Neuron (in vitro differentiated cells): Measurements from ENCODE around the gene TRPM2.
"Not testable (repeated sequence)": the region's sequence is repeated elsewhere in the genome, so short reads cannot be mapped to it uniquely, and the experiment has no call there.

Source experiments
- H2AFZ ChIP-seq: one replicate; pipeline ENCODE4 v1.6.1; 2013; ENCODE audit warnings: low read depth, mild to moderate bottlenecking, inconsistent platforms, low read length, moderate library complexity
- H3K27me3 ChIP-seq: one replicate; pipeline ENCODE4 v1.6.1; 2013; ENCODE audit warnings: low read length; ENCODE audit not compliant: insufficient read depth
- H3K36me3 ChIP-seq: one replicate; pipeline ENCODE4 v1.6.1; 2013; ENCODE audit warnings: low read length; ENCODE audit not compliant: insufficient read depth
- H3K4me1 ChIP-seq: one replicate; pipeline ENCODE4 v1.6.1; 2013; ENCODE audit warnings: low read length; ENCODE audit not compliant: insufficient read depth
- H3K4me3 ChIP-seq: 2 replicates; pipeline ENCODE4 v1.5.1; 2013; ENCODE audit warnings: mild to moderate bottlenecking, low read length, moderate library complexity
- H3K9me3 ChIP-seq: one replicate; pipeline ENCODE4 v1.6.1; 2013; ENCODE audit warnings: low read length

Gene TRPM2

DNA sequence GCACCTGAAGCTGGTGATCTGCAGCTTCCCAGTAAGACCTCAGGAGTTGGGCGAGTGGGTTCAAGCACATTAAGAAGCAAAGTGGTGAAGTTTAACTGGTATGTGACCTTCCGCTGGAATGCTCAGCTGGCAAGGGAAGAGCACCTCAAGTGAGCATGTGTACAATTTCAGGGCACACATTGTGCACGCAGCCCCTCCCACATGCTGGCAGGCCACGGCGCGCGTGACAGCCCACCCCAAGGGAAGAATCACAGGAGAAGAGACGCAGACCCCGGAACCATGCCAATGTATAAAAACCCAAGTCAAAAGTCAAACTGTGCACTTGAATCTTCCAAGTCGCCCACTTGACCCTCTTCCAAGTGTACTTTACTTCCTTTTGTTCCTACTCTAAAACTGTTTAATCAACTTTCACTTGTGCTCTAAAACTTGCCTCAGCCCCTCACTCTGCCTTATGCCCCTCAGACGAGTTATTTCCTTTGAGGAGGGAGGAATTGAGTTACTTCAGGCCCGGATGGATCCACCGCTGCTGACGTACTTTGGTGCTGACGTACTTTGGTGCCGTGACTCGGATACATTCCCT, 121.9 kb downstream of the TRPM2 start:
- Histone ChIP-seq H2AFZ (no peak overlapping the region), H3K9me3 (no peaks in the 10 kb centered on the region), H3K4me1 (no peaks in the 10 kb centered on the region), H3K4me3 (no peak overlapping the region), H3K36me3 (no peaks in the 10 kb centered on the region), H3K27me3 (no peaks in the 10 kb centered on the region)

DNA sequence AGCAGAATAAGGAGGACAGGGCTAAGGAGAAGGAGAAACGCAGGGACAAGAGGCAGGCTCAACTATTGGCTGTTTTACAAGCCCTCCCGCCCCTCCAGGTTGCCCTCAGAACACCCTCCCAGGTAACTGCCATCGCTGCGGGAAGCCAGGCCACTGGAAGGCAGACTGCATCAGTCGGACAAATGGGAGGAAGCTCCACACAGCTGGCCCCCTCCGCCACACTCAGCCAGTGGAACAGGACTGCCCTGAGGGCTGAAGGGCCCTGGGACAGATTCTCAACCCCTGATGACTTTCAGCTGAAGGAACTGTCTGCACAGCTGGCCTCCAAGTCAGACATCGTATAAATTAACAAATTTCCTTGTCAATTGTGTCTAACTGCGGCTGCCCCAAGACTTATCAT, 123.7 kb downstream of the TRPM2 start:
- H3K4me1 ChIP-seq = no peaks in the 10 kb centered on the region
- no peaks in the 10 kb centered on the region for H3K27me3 ChIP-seq
- H3K36me3 ChIP-seq = no peaks in the 10 kb centered on the region
- no peaks in the 10 kb centered on the region for H3K9me3 ChIP-seq
- no peak overlapping the region for H2AFZ ChIP-seq
- no peak overlapping the region for H3K4me3 ChIP-seq

DNA sequence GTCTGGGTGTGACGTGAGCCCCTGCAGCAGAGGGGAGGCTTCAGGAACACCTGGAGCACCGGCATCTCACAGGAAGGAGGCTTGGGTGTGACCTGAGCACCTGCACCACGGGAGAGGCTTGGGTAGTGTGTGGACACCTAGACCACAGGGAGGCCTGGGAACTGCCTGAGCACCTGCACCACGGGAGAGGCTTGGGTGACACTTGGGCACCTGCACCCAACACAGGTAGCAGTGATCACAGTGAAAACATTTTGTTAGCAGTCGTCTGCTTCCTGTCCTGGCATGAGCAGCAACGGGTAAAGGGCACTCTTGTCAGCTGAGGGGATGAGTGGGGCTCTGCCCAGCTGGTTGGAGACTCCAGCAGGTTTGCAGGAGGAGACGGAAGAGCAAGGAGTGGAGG, 124.3 kb downstream of the TRPM2 start:
- H3K4me1 ChIP-seq = no peaks in the 10 kb centered on the region
- H3K4me3 ChIP-seq = no peak overlapping the region
- no peaks in the 10 kb centered on the region for H3K9me3 ChIP-seq
- no peaks in the 10 kb centered on the region for H3K27me3 ChIP-seq
- no peak overlapping the region for H2AFZ ChIP-seq
- H3K36me3 ChIP-seq = no peaks in the 10 kb centered on the region

DNA sequence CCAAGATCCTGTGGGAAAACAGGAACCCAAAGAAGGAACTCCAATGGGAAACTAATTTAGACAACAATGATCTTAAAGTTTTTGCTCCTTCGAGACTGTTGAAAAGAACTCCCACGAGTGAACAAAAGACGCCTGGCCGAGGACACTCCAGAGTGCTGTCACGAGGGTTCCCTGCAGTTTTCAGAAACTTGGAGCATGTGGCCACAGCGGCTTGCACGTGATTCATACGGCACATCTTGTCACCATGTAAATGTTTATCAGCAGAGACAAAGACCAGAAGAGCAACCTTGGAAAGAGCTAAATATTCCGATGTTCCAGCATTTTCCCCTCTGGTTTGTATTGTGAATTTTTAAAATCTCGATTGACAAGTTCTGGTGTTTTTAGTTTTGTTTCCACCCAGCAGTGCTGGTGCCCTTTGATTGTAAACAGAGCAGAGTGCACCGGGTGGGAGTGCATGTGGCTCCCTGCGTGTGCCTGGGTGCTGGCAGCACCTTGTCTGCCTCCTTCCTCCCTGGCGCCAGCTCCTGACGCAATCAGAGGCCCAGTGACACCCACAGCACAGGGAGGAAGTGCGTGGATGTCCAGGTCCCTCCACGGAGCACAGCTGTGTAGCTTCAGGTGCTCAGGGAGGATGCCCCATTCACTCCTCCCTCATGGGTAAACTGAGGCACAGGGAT, 124.8 kb downstream of the TRPM2 start:
- no peaks in the 10 kb centered on the region for H3K36me3 ChIP-seq
- no peaks in the 10 kb centered on the region for H3K9me3 ChIP-seq
- H2AFZ ChIP-seq = no peak overlapping the region
- H3K4me3 ChIP-seq = no peak overlapping the region
- H3K4me1 ChIP-seq = no peaks in the 10 kb centered on the region
- no peaks in the 10 kb centered on the region for H3K27me3 ChIP-seq

DNA sequence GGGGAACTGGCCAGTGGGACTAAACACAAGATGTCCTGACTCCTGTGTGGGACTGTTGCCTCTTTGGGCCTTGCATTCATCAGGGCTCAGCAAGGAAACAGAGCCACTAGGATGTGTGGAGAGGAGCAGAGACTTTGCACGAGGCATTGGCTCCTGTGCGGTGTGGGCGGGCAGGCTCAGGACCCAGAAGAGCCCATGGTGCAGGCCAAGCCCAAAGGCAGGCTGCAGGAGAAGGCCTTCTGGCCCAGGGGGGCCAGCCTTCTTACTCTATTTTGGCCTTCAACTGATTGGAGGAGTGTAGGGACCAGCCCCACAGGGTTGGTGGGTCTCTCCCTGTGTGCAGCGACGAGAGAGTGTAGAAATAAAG, 125.4 kb downstream of the TRPM2 start:
- no peaks in the 10 kb centered on the region for H3K9me3 ChIP-seq
- no peak overlapping the region for H2AFZ ChIP-seq
- H3K36me3 ChIP-seq = no peaks in the 10 kb centered on the region
- no peak overlapping the region for H3K4me3 ChIP-seq
- no peaks in the 10 kb centered on the region for H3K4me1 ChIP-seq
- no peaks in the 10 kb centered on the region for H3K27me3 ChIP-seq

DNA sequence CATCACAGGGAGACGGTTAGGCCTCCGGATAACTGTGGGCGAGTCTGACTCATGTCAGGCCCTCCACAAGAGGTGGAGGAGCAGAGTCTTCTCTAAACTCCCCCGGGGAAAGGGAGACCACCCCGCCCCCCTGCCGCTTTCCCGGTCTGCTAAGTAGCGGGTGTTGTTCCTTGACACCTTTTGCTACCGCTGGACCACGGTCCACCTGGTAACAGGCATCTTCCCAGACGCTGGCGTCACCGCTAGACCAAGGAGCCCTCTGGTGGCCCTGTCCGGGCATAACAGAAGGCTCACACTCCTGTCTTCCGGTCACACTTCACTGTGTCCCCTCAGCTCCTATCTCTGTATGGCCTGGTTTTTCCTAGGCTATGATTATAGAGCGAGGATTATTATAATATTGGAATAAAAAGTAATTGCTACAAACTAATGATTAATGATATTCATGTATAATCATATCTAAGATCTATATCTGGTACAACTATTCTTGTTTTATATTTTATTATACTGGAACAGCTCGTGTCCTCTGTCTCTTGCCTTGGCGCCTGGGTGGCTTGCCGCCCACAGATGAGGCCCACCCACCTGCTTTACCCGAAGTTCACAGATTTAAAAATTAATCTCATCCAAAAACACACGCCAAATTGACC, 126.3 kb downstream of the TRPM2 start:
- H3K27me3 ChIP-seq, H3K4me3 ChIP-seq, H3K9me3 ChIP-seq, H3K4me1 ChIP-seq, H2AFZ ChIP-seq, H3K36me3 ChIP-seq: not testable (repeated sequence)

DNA sequence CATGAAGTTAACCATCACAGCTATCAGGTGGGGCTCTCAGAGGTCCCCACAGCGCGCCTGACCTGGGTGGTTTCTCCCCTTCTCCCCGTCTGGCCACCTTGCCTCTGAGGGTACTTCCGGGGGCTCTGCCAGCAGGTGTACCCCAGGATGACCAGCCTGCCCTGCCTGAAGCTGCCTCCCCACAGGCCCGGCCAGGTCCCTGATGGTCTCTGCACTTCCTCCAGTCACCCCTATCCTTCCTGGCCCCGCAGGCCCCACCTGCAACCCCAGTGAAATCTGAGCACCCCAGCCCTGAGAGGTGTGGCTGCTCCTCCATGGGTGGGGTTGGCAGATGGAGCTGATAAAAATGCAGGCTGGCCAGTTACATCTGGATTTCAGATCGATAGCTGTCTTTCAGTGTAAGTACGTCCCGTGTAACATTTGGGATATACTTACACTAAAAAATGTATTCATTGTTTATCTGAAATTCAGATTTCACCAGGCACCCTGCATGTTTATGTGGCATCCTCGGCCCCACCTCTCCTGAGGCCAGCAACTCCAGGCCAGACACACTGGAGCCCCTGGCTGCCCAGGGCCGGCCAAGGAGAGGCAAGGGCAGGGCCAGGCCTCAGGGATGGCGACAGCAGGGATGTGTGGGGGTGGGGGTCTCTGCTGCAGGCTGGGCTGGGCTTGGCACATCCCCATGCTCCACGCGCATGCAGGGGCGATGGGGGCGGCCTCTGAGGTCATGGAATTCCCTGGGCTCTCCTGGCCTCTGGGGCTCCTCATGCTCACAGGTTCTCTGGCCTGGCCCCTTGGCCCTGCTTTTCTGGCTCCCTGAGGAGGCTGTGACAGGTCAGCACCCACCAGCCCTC, 127.0 kb downstream of the TRPM2 start:
- no peak overlapping the region for H2AFZ ChIP-seq
- no peak overlapping the region for H3K4me3 ChIP-seq
- no peaks in the 10 kb centered on the region for H3K9me3 ChIP-seq
- no peaks in the 10 kb centered on the region for H3K27me3 ChIP-seq
- no peaks in the 10 kb centered on the region for H3K36me3 ChIP-seq
- H3K4me1 ChIP-seq = no peaks in the 10 kb centered on the region

GRCh38 chr21:44482581-44483287, 129.3 kb downstream of the TRPM2 start:
- no peak overlapping the region for H3K4me3 ChIP-seq
- no peaks in the 10 kb centered on the region for H3K4me1 ChIP-seq
- no peaks in the 10 kb centered on the region for H3K27me3 ChIP-seq
- no peaks in the 10 kb centered on the region for H3K9me3 ChIP-seq
- no peaks in the 10 kb centered on the region for H3K36me3 ChIP-seq
- H2AFZ ChIP-seq = no peak overlapping the region

DNA sequence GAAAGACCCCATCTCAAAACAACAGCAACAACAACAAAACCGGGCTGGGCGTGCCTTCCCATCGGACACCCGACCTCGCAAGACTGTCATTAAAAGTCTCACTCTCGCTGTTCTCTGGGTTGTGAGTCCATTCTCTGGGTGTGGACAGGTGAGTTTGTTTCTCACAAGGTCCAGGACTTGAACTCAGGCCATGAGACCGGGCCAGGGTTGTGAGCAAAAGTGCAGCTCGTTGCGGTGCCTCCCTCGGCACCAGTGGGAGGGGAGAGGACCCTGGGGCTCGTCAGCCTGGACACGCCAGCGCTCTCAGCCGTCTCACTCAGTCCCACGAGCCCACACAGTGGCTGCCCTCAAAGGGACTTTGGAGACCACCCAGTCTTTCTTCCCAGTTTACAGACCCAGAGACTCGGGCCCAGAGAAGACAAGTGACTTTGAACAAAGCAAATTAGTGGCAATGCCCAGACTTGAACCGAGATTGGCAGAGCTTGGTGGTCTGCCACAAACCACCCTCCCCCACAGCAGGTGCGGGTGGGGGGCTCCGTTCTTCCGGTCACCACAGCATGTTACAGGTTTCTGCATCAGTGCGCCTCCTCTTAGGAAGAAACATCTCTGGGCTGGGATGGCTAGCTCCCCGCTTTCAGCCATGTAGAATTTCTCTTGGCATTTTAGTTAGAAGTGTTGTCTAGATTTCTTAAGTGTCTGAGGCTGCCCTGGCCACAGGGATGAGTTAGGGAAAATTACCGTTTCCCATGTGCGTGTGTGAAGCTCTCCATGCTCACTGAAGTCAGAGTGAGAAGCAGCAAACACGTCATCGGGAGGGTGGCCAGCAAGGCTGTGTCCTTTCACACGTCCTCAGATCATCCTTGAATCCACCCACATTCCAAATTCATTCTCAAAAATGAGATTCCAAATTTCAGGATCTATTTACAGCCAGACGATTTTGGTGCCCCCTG, 130.1 kb downstream of the TRPM2 start:
- no peak overlapping the region for H3K4me3 ChIP-seq
- no peaks in the 10 kb centered on the region for H3K36me3 ChIP-seq

DNA sequence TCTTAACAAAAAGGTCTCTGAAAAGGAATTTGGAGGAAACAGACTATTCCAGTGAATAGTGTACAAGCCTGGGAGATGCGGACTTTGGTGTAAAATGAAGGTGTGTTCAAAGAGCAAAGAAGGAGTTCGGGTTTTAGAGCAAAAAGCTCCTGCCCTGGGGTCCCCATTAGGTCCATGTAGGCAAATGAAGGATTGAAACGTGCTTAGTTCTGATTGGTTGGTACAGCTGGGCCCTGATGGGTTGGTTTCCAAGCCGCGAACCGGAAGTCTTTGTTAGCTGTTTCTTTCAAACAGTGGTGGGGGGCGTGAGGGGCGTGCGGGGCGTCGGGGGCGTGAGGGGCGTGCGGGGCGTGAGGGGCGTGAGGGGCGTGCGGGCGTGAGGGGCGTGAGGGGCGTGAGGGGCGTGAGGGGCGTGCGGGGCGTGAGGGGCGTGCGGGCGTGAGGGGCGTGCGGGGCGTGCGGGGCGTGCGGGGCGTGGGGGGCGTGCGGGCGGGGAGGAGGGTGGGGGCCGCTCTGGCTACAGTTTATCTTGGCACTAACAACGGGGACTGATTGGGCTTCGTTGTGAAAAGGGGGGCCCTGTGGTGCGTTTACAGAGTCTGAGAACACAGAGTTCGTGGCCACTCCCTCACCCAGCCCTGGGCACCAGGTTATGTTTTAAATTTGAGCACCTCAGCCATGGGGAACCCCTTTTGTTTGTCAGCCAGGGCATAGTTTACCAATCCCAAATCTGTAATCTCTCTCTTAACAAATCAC, 131.3 kb downstream of the TRPM2 start:
- H2AFZ ChIP-seq = no peak overlapping the region

More for the DNA sequence above, 130.1 kb downstream of the TRPM2 start:
- no peak overlapping the region for H2AFZ ChIP-seq
- H3K27me3 ChIP-seq = no peaks in the 10 kb centered on the region
- no peaks in the 10 kb centered on the region for H3K4me1 ChIP-seq
- H3K9me3 ChIP-seq = peaks cover 3% of the 10 kb centered on the region

GRCh38 chr21:44485254-44485793, 131.9 kb downstream of the TRPM2 start:
- Histone ChIP-seq H3K4me1 (no peaks in the 10 kb centered on the region), H3K36me3 (no peaks in the 10 kb centered on the region), H3K4me3 (peak overlapping the region; percentile 55), H2AFZ (no peak overlapping the region), H3K27me3 (no peaks in the 10 kb centered on the region), H3K9me3 (peaks cover 5% of the 10 kb centered on the region)

More for the DNA sequence above, 131.3 kb downstream of the TRPM2 start:
- H3K4me1 ChIP-seq = no peaks in the 10 kb centered on the region
- H3K27me3 ChIP-seq = no peaks in the 10 kb centered on the region
- peaks cover 3% of the 10 kb centered on the region for H3K9me3 ChIP-seq
- no peaks in the 10 kb centered on the region for H3K36me3 ChIP-seq
- H3K4me3 ChIP-seq = no peak overlapping the region
